Activated CD4-positive, alpha-beta T cell treated with anti-CD3 and anti-CD28 coated beads for 4 hours (primary cell): ENCODE results near the gene PEX26.
"Not testable (repeated sequence)": the region's sequence is repeated elsewhere in the genome, so short reads cannot be mapped to it uniquely, and the experiment has no call there.

Source experiments
- DNase-seq, 2 donors: peaks; one replicate each; pipeline ENCODE4 v3.0.0-alpha.2; 2020

PEX26 gene

GRCh38 chr22:18071968-18072310 is 5.9 kb upstream of the PEX26 start:
- DNase-seq, result no peak

GRCh38 chr22:18073467-18073866 is 4.3 kb upstream of the PEX26 start:
- DNase-seq, result no peak

- not testable (repeated sequence) for DNase-seq
These were observed 3.9 kb upstream of the PEX26 start for GRCh38 chr22:18073927-18074326.

GRCh38 chr22:18075101-18075719 is 2.6 kb upstream of the PEX26 start:
- DNase-seq, result no peak

GRCh38 chr22:18075720-18076497 is 1.9 kb upstream of the PEX26 start:
- DNase-seq, result peak; percentile 14 to 47

GRCh38 chr22:18077087-18077638 is 627 bp upstream of the PEX26 start:
- DNase-seq, result no peak

- peak; percentile 22 to 49 for DNase-seq
These were observed 695 bp downstream of the PEX26 start for GRCh38 chr22:18078329-18079041.

- no peak for DNase-seq
These were observed 2.0 kb downstream of the PEX26 start for GRCh38 chr22:18079706-18080233.

- no peak for DNase-seq
These were observed 3.6 kb downstream of the PEX26 start for GRCh38 chr22:18081416-18081815.

- no peak for DNase-seq
These were observed 4.7 kb downstream of the PEX26 start for GRCh38 chr22:18082467-18082866.

GRCh38 chr22:18083406-18083805 is 5.6 kb downstream of the PEX26 start:
- DNase-seq, result no peak

- DNase-seq, result no peak
These were observed 7.4 kb downstream of the PEX26 start for GRCh38 chr22:18085188-18085587.

GRCh38 chr22:18087350-18087855 is 9.6 kb downstream of the PEX26 start:
- DNase-seq, result no peak

- DNase-seq, result peak; percentile 18 to 23
These were observed 11.2 kb downstream of the PEX26 start for GRCh38 chr22:18088825-18089568.

- DNase-seq, result no peak
These were observed 12.5 kb downstream of the PEX26 start for GRCh38 chr22:18090286-18090685.

- no peak for DNase-seq
These were observed 13.7 kb downstream of the PEX26 start for GRCh38 chr22:18091478-18091877.

GRCh38 chr22:18091916-18092526 is 14.2 kb downstream of the PEX26 start:
- DNase-seq, result peak; percentile 32 to 49

- no peak for DNase-seq
These were observed 15.9 kb downstream of the PEX26 start for GRCh38 chr22:18093661-18094060.

GRCh38 chr22:18095101-18095805 is 17.5 kb downstream of the PEX26 start:
- DNase-seq, result no peak

- no peak for DNase-seq
These were observed 19.0 kb downstream of the PEX26 start for GRCh38 chr22:18096823-18097222.

- no peak for DNase-seq
These were observed 23.0 kb downstream of the PEX26 start for GRCh38 chr22:18100781-18101180.
